H1 (cell line): ENCODE measurements around the gene SSTR4. TPM values are rescaled to one million over a fixed set of nuclear protein-coding genes. Genes with fewer than 3 reads are reported as not detected.

Source experiments
- ASH2L ChIP-seq: fragments of 200-600, 300-600 bp; sonication (generic); IDR thresholded peaks from one replicate; pipeline ENCODE4 v1.7.1; 2017; ENCODE audit warnings: low read length
- CTBP2 ChIP-seq: IDR thresholded peaks from 2 replicates; pipeline ENCODE4 v1.7.0; 2011; ENCODE audit warnings: borderline replicate concordance, mild to moderate bottlenecking, moderate library complexity, mixed read lengths, low read length; ENCODE audit not compliant: insufficient read depth, insufficient read length
- EZH2 ChIP-seq: fragments of 200-600 bp; sonication (generic); IDR thresholded peaks from 2 replicates; pipeline ENCODE4 v1.7.1; 2012; ENCODE audit warnings: low read depth, mild to moderate bottlenecking, moderate library complexity, low read length, inconsistent platforms; ENCODE audit not compliant: severe bottlenecking
- HDAC6 ChIP-seq: IDR thresholded peaks from one replicate; pipeline ENCODE4 v1.7.1; 2012; ENCODE audit warnings: low read depth, mild to moderate bottlenecking, inconsistent platforms, low read length, moderate library complexity
- POLR2A ChIP-seq, 2 experiments: IDR thresholded peaks; 1 replicate in 1 of 2; 2 replicates in 1 of 2; pipeline ENCODE4 v1.6.1; 2011; ENCODE audit warnings: low read depth in 2 of 2, low read length in 2 of 2, mild to moderate bottlenecking in 2 of 2; ENCODE audit errors: control extremely low read depth in 1 of 2
- POU5F1 ChIP-seq: IDR thresholded peaks from 2 replicates; pipeline ENCODE4 v1.6.1; 2011; ENCODE audit warnings: low read depth, mild to moderate bottlenecking, low read length, moderate library complexity
- SIX5 ChIP-seq: IDR thresholded peaks from 2 replicates; pipeline ENCODE4 v1.6.1; 2011; ENCODE audit warnings: mild to moderate bottlenecking, low read depth, low read length
- TBP ChIP-seq: IDR thresholded peaks from 2 replicates; pipeline ENCODE4 v1.6.1; 2011; ENCODE audit warnings: low read depth, low read length, improper control_type of control experiment
- YY1 ChIP-seq: IDR thresholded peaks from 2 replicates; pipeline ENCODE4 v1.6.1; 2011; ENCODE audit warnings: low read depth, mild to moderate bottlenecking, low read length
- polyA plus RNA-seq, 7 experiments: library from polyadenylated mRNA; depleted of rRNA in 3 of 7; stranded (reverse) in 5 of 7; unstranded in 2 of 7; fragments of >200 nt in 5 of 7; fragments of 200-250 nt in 2 of 7; gene quantifications; 1 replicate in 5 of 7; 2 replicates in 1 of 7; 4 replicates in 1 of 7; pipeline versions ENCODE4 v1.2.1 to v1.2.3, GENCODE V29; 2011 to 2013; ENCODE audit warnings: missing spikeins in 2 of 7, mixed read lengths in 2 of 7
- total RNA-seq: library from RNA; stranded (reverse); fragmentation: NEBNext Ultra II Directional; extraction: Animal tissue kit (Norgen Biotek cat#: 25700); gene quantifications from 2 replicates; pipeline ENCODE4 v1.2.1, GENCODE V29; 2021
- TF ChIP-seq, protein P1 (sequence below): IDR thresholded peaks from 2 replicates; pipeline ENCODE4 v1.6.1; 2012; ENCODE audit warnings: inconsistent platforms
- TF ChIP-seq, protein P2 (sequence below): IDR thresholded peaks from 2 replicates; pipeline ENCODE4 v1.6.1; 2012; ENCODE audit warnings: inconsistent platforms

Gene SSTR4
- total and polyA plus RNA-seq, 2 of the 8 experiments (the other 6 are each of a cell fraction or from before 2014, with no cell fraction given), result 0.05 TPM; not detected in 1

- peak; percentile 47 for TF ChIP-seq EZH2
- no peak for TF ChIP-seq HDAC6
- TF ChIP-seq ASH2L, result no peak
- TF ChIP-seq, protein P1, sequence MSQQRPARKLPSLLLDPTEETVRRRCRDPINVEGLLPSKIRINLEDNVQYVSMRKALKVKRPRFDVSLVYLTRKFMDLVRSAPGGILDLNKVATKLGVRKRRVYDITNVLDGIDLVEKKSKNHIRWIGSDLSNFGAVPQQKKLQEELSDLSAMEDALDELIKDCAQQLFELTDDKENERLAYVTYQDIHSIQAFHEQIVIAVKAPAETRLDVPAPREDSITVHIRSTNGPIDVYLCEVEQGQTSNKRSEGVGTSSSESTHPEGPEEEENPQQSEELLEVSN, result peak; percentile 97
- TF ChIP-seq TBP, result no peak
- TF ChIP-seq CTBP2, result no peak
- TF ChIP-seq, protein P2, sequence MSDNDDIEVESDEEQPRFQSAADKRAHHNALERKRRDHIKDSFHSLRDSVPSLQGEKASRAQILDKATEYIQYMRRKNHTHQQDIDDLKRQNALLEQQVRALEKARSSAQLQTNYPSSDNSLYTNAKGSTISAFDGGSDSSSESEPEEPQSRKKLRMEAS, result peak; percentile 91
- TF ChIP-seq POU5F1, result no peak
- TF ChIP-seq SIX5, result no peak
- no peak for TF ChIP-seq POLR2A (IDR thresholded peaks at IDR 0.05; ENCODE audit: control extremely low read depth in 1 of 2, low read depth in 2 of 2, low read length in 2 of 2)
- TF ChIP-seq YY1, result no peak
Measured at GRCh38 chr20:23049201-23050075, 14.3 kb downstream of the SSTR4 start, which contains the start of gene THBD (continued).
